Testis (tissue), 2 donors: ENCODE data around the gene SAP25.

Experiments
- CTCF ChIP-seq, 3 experiments: fragments of 450-650 bp in 2 of 3; fragments of 200-600 bp in 1 of 3; sonication (generic) in 1 of 3; IDR thresholded peaks; one replicate each; pipeline ENCODE4 v1.5.1; 2016 to 2019; ENCODE audit warnings: antibody characterized with exemption in 3 of 3, mild to moderate bottlenecking in 2 of 3, moderate library complexity in 1 of 3
- POLR2A ChIP-seq: fragments of 450-650 bp; IDR thresholded peaks from one replicate; pipeline ENCODE4 v1.6.1; 2017; ENCODE audit warnings: antibody characterized with exemption, mild to moderate bottlenecking, moderate library complexity

- no peak for TF ChIP-seq CTCF (IDR thresholded peaks at IDR 0.05)
- no peak for TF ChIP-seq POLR2A
Measured at GRCh38 chr7:100582650-100583049, 8.9 kb upstream of the SAP25 start.
